Measurements from ENCODE around the gene GAB4.

DNA sequence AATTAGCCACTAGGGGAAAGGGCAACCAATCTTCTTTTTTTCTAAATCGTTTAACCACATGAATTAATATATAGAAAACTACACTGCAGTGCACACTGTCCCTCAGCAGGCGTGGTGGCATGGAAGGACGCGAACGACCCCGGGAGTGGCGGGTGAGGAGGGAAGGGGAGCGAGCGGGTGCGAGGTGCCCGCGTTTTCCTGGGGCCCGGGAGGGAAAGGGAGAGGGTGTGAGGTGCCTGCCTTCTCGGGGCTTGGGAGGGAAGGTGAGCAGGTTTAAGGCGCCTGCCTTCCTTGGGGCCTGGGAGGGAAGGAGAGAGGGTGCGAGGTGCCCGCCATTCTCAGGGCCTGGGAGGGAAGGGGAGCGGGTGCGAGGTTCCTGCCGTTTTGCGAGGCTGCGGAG lies 765 bp downstream of the GAB4 start:
- no peak for TF ChIP-seq POLR2AphosphoS5 (IDR thresholded peaks at IDR 0.05; ENCODE audit: low read depth, low read length)
- TF ChIP-seq TAF1 (IDR thresholded peaks at IDR 0.05; ENCODE audit: borderline replicate concordance, insufficient read depth, low read length), result no peak
